Activated naive CD4-positive, alpha-beta T cell treated with anti-CD3 and anti-CD28 coated beads, Interleukin-2, amount 50 U/mL, for 16 hours (primary cell): Measurements from ENCODE around the gene CASS4.
"Not testable (repeated sequence)": the region's sequence is repeated elsewhere in the genome, so short reads cannot be mapped to it uniquely, and the experiment has no call there.

Experiments used
- DNase-seq: peaks from one replicate; pipeline ENCODE4 v3.0.0-alpha.2; 2020

The CASS4 gene

DNA sequence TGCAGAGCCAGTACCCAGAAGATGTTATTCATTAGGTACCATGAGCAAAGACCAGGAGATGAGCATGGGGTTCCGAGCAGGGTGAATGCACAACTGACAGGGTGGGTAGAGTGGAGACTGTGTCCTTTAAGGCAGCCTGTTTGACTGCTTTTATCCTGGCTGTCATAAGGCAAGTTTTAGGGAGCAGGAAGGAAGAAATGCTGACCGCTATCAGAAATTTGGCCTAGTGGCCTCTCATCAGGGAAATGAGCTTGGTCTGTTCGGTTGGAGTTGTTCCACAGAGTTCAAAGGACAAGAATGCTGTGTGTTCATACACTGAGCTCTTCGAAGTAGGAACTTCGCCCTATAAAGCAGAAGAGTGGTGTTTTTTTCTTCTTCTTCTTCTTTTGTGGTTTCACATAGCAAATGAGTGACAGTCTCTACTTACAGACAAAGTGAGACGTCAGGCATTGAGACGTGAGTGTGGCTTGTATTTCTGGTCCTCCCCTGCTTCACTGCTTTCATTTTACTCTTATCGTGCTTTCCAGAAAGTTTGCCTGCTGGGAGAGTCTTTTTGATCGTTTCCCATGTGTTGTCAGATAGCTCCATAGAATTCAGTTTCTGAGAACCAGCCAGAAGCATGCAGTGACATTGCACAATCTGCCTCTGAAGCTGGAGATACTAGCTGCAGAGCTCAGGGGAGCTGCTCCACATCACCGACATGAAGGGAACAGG lies at the start of gene CASS4:
Gene CASS4, plus strand, starts transcription at position 502 of the 714 bp plus-strand sequence. Its CDS starts 199 bp downstream, at position 701.
- no peak for DNase-seq

GRCh38 chr20:56362833-56363413 lies 49.1 kb upstream of the CASS4 start:
- no peak for DNase-seq

DNA sequence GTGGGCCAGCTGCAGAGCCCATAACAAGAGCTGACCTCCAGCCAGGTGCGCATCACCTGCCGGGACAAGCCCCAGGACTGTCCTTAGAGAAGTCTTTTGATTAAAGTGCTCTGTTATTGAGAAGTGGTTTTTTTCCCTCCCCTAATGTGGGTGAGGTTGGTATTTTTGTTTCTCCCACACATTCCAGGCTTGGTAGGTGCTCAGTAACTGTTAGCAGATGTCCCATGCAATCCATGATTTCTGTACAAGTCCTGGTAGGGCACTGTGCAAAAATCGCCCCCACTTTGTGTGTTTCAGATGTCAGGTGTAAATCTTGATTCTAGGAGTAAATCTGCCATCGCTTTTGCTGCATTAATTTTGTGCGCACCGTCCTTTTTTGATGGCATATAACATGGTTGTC lies 48.6 kb upstream of the CASS4 start:
- no peak for DNase-seq

DNA sequence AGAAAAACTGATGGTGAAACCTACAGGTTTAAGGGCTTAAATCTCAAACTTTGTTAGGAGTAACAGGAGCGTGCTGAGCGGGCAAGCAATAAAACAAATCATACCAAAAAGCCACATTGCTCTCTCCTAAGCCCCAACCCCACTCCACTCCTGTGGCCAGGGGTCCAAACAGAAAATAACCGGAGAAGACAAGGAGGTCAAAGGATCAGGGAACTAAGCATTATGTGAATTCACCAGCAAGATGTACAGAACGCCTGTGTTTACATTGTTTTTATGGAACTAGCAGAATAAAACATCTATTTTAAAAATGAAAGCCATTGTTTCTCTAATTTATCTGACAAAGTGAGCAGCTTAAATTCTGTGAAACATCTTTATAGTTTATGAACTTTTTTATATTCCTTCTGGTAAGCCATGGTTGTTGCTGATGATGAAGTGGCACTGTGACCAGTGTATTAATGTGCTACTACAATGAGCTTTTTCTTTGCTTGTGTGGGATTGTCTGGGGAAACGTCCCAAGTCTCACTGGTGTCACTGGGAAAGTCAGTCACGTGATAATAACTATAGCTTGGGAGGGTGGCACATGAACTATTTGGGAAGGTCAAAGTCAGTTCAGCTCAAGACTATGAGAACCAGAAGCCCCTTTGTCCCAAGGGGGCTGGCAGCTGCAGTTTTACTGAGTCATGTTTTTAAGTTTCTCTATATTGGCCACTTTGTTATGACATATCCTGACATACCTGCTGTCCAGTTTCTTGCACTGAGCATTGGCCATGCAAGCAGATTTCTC lies 43.5 kb upstream of the CASS4 start:
- no peak for DNase-seq

DNA sequence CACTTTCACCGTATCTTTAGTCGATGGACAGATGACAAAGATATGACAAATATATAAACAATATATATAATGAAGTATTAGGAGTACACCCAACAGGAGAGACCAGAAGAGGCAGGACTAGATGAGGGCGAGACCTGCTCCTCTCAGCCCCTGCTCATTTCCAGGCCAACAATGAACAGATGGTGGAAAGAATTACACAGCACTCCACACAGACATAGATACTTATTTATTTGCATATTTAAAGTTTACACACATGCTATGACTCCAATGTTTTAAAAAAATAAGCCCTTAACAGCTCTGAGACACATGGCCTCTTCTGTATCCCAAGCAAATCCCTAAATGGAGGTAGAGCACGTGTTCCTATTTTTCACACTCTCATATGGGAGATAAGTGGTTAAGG lies 42.9 kb upstream of the CASS4 start:
- no peak for DNase-seq

GRCh38 chr20:56371977-56372376 lies 40.1 kb upstream of the CASS4 start:
- no peak for DNase-seq

GRCh38 chr20:56372850-56373249 lies 39.2 kb upstream of the CASS4 start:
- DNase-seq, result no peak

GRCh38 chr20:56373942-56374341 lies 38.1 kb upstream of the CASS4 start:
- DNase-seq, result no peak

DNA sequence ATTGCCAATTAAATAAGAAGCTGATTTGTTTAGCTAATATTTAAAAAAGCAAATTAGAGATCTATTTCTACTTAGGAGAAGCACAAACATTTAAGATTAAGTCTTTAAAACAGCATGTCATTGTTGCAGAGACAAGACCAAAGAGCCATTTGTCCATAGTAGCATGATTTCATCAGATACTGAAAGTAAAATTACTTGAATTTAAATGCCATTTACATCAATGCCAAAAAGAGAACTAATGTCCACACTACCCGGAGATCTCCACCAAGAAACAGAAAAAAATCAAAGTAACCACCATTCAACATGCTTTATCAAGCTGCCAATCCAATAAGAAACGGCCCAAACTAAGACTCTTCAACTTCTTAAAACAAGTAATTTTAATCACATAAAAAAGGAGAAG lies 35.7 kb upstream of the CASS4 start:
- no peak for DNase-seq

DNA sequence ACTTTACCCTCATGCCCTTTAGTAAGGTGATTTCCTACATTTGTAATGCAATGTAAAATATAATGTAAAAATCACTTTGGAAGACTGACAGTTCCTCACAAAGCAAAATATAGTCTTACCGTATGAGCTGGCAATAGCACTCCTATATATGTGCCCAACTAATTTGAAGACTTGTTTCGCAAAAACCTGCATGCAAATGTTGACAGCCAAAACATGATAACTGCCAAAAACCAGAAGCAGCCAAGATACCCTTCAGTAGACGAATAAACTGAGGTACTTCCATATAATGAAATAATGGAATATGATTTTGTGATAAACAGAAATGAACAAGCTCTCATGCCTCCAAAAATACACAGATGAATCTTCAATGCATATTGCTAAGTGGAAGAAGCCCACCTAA lies 33.7 kb upstream of the CASS4 start:
- no peak for DNase-seq

DNA sequence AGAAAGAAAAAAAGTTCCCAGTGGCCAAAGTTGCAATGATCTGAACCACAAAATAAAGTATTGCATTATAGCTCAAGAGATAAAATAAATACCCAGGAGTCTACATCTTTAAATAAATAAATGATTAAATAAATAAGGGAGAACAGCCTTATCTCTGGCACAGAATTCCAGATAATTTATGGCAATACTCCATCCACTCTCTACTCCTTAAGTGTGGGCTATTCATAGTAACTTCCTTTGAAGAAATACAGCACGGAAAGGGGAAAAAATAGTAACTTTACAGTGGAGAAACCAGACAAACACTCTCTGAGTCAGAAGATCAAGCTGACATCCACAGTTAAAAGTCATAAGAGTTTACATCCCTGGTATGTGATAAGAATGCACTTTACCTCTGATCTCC lies 31.7 kb upstream of the CASS4 start:
- DNase-seq, result no peak

DNA sequence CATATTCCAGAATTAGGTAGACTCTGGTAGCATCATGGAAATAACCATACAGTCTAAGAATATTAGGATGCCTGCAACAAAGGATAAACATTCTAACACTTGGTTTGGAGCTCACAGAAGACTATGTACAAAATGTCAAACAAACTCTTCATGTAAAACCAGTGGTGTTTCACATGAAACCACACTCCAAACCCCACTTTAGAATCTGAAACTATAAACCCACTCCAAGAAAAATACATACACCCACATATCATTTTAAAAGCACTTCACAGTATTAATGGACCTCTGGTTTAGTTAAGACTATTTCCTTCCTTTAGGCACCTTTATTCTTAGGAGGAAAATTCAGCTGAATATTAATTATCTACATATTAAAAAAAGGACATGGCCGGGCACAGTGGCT lies 30.6 kb upstream of the CASS4 start:
- no peak for DNase-seq

GRCh38 chr20:56382696-56383095 lies 29.4 kb upstream of the CASS4 start:
- DNase-seq, result no peak

GRCh38 chr20:56383334-56383733 lies 28.7 kb upstream of the CASS4 start:
- no peak for DNase-seq

GRCh38 chr20:56385130-56385529 lies 26.9 kb upstream of the CASS4 start:
- DNase-seq, result no peak

DNA sequence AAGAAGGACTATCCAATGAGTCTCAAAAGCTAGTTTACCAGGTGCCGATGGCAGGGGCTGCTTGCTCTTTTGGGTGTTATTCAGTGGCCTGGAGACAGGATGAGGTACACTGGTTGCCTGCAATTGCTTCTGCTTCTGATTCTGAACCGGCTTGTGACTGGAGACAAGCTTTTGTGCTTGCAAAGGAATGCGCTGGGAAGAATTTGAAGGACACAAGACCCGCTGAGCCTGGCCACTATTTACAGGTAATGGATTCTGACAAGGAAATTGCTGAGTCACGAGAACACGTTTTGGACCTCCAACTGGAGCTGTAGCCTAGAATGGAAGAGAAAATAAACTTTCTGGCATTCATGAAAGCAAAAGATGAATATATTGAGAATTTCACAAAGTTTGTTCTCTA lies 25.8 kb upstream of the CASS4 start:
- DNase-seq, result no peak

DNA sequence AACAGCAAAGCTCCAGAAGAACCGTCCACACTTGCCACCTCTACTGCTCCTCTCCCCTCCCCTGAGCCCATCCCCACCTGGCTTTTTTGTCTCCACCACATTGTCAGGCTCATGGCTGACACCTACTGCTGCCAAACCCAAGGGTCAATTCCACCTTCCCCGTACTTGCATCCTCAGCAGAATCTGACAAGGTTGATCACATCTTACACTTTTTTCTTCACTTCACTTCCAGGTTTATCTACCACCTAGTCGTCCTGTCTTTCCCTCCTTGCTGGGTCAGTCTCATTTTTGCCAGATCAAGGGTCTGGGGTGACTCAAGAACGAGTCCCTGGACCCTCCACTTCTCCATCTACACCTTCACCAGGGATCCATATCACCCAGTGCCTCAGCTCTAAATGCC lies 23.2 kb upstream of the CASS4 start:
- DNase-seq, result no peak

- no peak for DNase-seq
These were observed 22.3 kb upstream of the CASS4 start for GRCh38 chr20:56389807-56390206.

DNA sequence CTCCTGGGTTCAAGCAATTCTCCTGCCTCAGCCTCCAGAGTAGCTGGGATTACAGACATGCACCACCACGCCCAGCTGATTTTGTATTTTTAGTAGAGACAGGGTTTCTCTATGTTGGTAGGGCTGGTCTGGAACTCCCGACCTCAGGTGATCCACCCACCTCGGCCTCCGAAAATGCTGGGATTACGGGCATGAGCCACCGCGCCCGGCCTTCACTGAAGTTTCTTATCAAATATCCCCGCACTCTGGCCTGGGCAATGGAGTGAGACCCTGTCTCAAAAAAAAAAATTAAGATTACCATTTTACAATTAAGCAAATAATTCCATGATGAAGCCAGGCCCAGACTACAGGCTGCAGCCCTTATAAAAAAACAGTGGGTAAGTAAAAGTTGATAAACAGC lies 21.7 kb upstream of the CASS4 start:
- not testable (repeated sequence) for DNase-seq

GRCh38 chr20:56391037-56391436 lies 21.0 kb upstream of the CASS4 start:
- no peak for DNase-seq

DNA sequence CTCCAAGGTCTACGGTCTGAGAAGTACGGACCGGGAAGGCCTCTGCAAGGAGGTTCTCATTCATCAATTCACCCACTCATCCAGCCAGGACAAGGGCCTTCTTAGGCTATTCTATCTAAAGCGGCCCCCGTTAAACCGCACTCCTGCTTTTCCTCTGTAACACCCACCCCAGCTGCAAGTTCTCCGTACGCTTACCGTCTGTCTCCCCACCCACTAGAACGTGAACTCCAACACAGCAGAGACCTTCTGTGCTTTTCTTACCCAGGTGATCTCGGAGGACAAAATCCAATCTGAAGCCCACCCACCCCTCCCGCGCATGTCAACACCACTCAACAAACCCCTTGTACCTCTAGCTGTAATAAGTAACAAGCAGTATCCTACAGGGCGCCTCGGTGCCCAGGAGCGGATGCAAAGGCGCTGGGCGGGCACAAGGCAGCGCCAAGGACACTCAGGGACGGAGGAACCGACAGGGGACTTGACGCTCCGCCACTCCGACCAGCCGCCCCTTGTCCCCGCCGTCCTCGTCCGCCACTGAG lies 20.4 kb upstream of the CASS4 start:
- no peak for DNase-seq

GRCh38 chr20:56392132-56392880 lies 19.8 kb upstream of the CASS4 start, which contains the start of the genes AURKA and CSTF1:
AURKA (minus strand) TSS chr20:56392215; CDS start chr20:56388197, 4,018 bp downstream.
CSTF1 (plus strand) TSS chr20:56392645; CDS start chr20:56395553, 2,908 bp downstream.
- peak; percentile 99 for DNase-seq
